WI38 (cell line): ENCODE measurements around the gene SPATA21.
"Not testable (repeated sequence)": the region's sequence is repeated elsewhere in the genome, so short reads cannot be mapped to it uniquely, and the experiment has no call there.

Experiments
- H3K4me3 ChIP-seq: 2 replicates; pipeline ENCODE4 v1.5.1; 2011; ENCODE audit warnings: low read depth, mild to moderate bottlenecking, control low read depth, low read length
- TF ChIP-seq, protein P1 (sequence below): IDR thresholded peaks from 2 replicates; pipeline ENCODE4 v1.5.1; 2012; ENCODE audit warnings: low read depth, mild to moderate bottlenecking, control low read depth, low read length

SPATA21 gene

DNA sequence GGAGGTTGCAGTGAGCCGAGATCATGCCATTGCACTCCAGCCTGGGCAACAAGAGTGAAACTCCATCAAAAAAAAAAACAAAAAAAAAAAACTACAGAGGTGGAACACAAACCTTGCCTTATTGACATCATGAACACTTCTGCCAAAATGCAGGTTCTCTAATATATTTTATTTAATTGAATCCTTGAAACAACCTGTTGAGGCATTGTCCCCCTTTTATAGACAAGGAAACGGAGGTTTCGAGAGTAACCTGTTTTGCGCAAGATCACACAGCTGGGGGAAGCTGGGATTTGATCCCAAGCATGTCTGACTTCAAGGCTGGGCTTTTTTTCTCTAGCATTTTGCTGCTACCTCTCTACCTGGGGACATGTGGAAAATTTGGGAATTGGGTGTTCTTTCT is 67.4 kb downstream of the SPATA21 start:
- H3K4me3 ChIP-seq: no peak overlapping the region
- TF ChIP-seq, protein P1, sequence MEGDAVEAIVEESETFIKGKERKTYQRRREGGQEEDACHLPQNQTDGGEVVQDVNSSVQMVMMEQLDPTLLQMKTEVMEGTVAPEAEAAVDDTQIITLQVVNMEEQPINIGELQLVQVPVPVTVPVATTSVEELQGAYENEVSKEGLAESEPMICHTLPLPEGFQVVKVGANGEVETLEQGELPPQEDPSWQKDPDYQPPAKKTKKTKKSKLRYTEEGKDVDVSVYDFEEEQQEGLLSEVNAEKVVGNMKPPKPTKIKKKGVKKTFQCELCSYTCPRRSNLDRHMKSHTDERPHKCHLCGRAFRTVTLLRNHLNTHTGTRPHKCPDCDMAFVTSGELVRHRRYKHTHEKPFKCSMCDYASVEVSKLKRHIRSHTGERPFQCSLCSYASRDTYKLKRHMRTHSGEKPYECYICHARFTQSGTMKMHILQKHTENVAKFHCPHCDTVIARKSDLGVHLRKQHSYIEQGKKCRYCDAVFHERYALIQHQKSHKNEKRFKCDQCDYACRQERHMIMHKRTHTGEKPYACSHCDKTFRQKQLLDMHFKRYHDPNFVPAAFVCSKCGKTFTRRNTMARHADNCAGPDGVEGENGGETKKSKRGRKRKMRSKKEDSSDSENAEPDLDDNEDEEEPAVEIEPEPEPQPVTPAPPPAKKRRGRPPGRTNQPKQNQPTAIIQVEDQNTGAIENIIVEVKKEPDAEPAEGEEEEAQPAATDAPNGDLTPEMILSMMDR: no peak

DNA sequence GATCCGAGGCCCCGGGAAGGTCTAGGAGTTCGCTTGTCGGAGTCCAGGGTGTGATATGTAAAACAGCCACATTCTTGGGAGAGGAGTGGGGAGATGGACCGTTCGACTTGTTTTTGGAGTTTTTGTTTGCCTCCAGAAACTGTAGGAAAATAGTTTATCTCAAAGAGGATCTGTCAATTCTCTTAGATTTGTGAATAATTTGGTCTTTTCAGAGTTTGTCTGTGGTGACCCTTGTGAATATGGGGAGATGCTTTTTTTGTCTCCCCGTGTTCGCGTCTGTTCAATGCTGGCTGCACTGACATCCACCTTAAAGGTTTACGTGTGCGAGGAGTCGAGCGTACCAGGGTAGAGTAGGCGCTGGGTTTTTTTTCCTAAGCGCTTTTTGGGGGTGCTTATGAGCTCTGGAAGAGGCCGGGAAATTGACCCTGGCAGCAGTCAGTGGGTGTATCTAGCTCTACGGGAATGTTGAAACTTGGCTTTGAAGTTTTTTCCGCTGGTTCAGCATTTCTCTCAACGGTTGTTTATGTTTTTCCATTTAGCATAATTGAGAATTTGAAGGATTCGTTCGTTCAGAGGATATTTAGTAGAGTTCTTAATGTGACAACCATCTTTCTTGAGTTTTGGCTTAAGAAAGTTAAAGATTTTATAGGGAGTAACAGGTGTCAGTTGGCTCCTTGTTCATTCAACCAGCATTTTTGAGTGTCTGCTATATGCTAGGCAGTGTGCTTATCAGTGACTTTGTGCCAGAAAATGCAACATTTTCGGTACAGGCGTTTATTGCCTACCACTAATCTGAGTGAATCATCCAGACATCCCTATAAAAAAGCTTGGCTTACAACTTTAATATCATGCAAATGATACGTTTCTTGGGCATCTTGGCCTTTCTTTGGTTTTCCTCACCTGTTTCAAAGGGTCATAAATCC is 69.0 kb downstream of the SPATA21 start:
- H3K4me3 ChIP-seq: peak overlapping the region; percentile 79
- TF ChIP-seq, protein P1: no peak

DNA sequence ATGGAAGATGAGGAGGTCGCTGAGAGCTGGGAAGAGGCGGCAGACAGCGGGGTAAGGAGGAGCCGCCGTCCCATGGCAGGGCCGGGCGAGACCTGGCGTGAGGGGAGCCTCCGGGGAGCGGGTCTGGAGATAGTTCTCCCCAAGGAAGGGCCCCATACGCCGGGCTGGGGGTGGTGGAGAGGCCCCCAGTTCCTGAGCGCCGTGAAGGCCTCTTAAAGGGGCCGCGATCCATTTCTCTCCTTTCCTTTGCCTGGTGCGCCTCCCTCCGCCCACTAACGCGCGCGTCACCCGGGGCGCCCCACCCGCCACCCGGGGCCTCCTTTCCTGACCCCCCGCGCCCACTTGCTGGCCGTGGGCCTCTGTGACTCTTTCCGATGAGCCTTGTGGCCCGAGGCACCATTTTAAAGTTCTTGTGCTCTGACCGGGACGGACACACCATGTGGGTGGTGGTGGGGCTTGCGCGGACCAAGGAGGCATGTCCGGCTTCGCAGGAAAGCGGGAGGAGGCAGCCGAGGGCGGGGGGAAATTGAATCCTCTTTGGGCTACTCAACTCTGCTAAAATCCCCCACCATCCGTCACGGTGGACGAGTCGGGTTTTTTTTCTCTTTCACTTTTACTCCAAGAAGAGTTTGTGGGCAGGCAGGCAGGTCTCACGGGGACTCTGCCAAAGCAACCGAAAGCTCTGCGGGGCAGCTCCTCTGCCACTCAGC is 69.8 kb downstream of the SPATA21 start:
- peak overlapping the region; percentile 79 for H3K4me3 ChIP-seq

DNA sequence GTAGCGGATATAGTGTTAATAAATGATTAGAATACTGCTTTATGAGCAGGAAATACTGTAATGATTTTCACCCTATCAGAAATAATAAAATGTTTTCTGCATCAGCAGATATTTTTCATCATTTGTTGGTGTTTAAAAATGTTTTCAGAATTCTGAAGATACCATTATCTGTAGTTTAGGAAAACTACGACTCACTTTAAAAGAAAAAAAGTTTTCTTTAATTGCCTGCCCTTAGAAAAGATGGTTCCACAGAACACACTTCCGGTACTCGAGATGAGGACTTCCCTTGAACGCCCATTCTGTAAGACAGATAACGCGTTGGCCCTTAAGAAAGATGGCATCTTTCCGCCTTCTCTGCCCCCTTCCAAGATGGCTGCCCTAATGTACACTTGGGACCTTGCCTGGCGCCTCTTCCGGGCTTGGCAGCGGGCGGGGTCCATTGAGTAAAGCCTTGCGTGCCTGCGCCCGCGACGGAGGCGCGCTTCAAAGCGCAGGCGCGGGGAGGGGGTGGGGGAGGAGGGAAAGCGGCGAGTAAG is 70.4 kb downstream of the SPATA21 start, which contains the start of gene SZRD1:
Gene SZRD1, plus strand, starts transcription at position 521 of the 536 bp plus-strand sequence. CDS start 16 bp downstream, outside the sequence.
- peak within 1 kb of the TSS; percentile 79 for H3K4me3 ChIP-seq
- TF ChIP-seq, protein P1: no peak

More for the DNA sequence above, 69.8 kb downstream of the SPATA21 start:
- TF ChIP-seq, protein P1: no peak

DNA sequence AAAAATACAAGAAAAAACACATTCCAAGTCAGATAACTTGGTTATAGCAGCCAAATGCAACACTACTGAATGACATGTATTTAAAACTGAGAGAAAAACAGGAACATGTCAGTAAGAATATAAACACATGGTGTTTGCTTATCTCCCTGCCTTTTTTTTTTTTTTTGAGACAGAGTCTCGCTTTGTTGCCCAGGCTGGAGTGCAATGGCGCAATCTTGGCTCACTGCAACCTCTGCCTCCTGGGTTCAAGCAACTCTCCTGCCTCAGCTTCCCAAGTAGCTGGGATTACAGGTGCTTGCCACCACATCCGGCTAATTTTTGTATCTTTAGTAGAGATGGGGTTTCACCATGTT is 72.1 kb downstream of the SPATA21 start:
- H3K4me3 ChIP-seq: not testable (repeated sequence)

DNA sequence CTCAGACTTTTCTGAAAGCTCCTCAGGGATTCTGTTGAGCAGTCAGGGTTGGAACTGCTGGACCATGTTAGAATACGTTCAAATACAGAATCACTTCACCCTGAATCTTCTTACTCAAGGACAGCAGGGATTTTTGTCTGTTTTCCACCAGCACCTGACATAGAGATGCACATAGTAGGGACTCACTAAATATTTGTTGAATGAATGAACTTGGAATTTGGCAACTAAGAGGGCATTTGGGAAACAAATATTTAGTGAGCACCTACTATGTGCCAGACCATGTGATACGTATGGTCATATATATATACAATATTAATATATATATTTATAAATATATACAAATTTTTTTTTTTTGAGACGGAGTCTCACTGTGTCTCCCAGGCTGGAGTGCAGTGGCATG is 80.4 kb downstream of the SPATA21 start:
- H3K4me3 ChIP-seq: no peak overlapping the region
- TF ChIP-seq, protein P1: no peak

DNA sequence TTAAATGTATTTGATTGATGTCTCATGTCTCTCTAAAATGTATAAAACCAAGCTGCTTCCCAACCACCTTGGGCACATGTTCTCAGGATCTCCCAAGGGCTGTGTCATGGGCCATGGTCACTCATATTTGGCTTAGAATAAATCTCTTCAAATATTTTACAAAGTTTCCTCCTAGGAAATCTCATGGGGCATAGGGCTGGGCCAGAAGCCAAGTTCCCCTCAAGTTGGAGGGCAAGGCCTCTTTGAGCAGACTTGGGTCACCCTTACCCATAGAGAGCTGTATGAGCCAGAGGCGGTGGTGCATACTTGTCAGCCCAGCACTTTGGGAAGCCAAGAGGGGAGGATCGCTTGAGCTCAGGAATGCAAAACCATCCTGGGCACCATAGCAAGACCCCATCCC is 82.6 kb downstream of the SPATA21 start:
- TF ChIP-seq, protein P1: no peak
- H3K4me3 ChIP-seq: no peak overlapping the region
